HG03469 (cell line): ENCODE measurements around the gene ADGB.
A peak's percentile ranks its signal among the peaks of the same experiment; 100 is the strongest.

Experiments
- ATAC-seq: cut with Tn5 transposase; IDR thresholded peaks from one replicate; pipeline ENCODE4 v1.9.1; 2021; ENCODE audit warnings: mild to moderate bottlenecking, moderate library complexity, moderate number of reproducible peaks; ENCODE audit not compliant: unreplicated experiment

Gene ADGB

DNA sequence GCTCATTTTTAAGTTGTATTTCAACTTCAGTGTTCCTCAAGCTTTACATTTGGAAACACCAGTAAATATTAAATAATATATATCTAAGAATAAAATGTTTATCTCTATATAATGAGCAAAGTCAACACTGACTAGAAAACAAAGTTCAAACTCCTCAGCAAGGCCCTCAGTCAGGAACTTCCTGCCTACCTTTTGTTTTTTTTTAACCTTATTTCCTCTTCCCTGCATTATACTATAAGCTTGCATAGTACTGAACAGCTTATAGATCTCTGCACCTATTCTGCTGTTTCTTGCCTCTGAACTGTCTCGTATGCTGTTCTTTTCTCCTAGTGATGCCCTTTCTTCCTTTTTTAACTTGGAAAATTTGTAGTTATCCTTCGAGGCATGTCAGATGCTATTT, 29.6 kb downstream of the ADGB start:
- no peak for ATAC-seq

DNA sequence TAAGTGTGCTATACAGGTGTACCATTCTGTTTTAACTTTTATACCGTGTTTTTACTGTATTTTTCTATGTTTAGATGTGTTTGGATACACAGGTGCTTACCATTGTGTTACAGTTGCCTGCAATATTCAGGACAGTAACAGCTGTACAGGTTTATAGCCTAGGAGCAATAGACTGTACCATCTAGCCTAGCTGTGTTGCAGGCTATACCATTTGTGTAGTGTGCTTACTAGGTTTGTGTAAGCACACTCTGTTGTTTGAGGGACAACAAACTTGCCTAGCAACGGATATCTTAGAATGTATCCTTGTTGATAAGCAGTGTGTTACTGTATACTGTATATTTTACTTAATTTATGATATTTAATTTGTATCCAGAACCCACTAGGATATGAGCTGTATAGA, 35.2 kb downstream of the ADGB start:
- no peak for ATAC-seq

DNA sequence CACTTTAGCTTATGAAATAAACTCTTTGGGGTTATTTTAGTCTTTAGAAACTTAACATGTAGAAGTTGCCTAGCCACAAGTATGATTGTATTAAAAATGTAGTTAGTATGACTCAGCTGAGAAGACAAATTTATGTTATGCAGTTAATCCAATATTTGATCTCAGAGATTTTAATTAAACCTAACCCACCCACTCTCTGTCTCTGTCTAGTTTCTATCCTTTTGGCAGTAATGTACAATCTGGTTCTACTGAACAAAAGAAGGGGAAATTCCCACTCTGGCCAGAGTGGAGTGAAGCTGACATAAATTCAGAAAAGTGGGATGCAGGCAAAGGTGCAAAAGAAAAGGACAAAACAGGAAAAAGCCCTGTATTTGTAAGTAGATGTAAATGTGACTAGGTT, 36.4 kb downstream of the ADGB start:
- no peak for ATAC-seq

DNA sequence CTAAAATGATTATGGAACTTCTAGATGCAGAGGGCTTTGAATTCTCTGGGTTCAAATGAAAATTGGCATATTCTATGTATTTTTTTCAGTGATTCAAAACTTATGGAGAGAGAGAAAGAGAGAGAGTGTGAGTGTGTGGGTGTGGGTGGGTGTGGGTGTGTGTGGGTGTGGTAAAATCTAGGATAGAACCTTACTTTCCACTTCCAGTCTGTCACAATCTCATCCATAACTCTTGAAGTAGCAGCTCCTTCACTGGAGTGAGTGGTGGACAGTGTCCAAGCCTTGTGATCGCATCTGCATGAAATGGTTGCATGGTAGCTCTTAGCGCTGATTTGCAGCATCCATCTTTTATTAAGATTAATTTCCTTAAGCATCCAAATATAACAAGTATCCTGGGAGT, 37.7 kb downstream of the ADGB start:
- no peak for ATAC-seq

DNA sequence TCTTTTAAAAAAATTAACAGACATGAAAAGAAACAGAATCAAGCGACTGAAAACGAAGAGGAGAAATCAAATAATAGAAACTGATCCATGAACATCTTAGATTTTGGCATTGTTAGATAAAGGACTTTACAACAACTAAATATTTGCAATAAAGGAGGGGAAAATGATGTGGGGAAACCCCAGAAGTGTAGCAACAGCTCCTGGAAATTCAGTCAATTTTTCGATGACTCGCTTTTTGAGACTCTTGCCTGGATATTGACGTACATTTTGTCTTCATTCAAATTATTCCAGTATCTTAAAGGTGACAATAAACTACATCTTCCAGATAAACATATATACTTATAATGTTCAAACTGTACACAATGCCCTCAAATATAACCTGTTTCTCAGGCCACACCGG, 44.1 kb downstream of the ADGB start:
- no peak for ATAC-seq

DNA sequence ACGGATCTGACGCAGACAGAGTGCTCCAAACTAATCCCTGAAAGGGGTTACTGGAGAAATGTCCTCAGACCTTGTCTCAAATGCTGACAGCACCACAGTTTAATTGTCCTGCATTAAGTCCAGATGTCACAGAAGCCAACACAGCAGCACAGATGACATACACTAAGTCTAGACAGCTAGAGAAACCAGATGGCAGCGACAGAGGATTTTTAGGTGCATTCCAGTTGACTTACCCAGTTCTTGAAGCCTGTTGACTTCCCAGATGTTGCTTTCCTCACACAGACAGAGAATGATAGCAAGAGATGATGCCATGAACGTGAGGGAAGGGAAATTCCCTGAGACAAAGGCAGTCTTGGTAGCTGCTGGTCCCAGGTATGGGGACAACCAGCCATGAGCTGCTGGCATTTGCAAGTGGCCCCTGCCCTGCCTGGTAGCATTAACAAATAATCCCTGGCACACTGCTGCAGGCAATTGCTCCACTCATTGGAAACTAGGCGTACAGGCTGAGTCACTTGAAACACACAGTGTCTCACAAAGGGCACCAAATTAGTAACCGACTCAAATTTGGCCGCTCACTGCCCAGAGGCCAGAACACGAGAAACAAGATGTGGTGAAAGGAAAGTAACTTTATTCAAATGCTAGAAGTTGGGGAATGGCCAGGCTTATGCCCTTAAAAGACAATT, 52.2 kb downstream of the ADGB start:
- no peak for ATAC-seq

DNA sequence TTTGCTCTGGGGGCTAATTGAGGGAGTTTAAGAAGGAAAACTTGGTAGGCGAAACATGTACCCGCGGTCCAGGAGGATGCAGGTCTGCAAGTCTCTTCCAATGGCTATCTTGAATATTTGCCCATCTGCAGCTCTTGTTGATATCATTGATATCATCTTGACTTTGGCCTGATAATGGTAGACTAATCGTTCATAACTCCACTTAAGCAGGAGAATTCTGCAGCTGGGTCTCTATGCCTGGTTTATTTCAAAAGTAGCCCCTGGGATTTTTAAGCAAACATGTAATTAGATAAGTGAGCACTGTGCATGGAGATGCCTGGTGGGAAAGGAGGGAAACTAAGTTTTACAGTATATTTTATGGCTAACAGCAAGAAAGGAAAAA, 52.7 kb downstream of the ADGB start:
- no peak for ATAC-seq

DNA sequence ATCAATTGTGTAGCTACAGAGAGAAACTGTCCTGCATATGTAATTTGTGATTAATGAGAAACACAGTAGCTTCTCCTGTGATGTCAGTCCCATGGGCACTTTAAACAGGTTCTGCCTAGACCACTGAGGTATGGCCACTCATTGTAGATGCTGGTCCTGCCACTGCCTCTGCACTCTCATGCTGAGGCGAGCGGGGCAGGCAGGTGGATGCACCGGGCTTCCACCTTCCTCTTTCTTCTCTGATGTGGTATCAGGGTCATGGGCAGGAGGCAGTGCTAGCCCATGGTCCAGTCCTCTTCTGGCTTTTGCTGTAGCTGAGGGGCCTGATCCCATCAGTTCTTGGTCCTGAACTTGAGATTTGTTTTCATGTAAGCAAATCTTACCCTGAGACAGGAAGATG, 58.7 kb downstream of the ADGB start:
- ATAC-seq, result no peak

DNA sequence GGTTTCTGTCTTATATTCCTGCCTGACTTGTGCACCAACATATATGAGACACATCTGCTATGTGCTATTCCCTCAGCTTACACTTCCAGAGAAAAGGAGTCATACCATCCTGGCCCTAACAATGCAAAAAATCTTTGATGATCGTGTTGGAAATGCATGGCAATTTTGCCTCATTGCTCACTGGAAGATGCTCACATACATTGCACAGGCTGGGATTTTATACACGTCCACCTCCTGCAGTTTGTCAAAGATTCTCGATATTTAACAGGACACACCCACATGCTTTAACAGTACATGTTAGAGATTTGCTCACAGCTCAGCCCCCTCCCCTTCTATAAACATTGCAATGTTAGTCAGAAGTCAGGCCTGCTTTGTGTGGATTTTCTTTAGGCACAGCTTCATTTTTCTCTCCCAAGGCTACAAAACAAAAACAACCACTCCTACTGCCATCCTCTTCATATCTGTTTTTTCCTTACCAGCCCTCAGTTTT, 66.1 kb downstream of the ADGB start:
- no peak for ATAC-seq

DNA sequence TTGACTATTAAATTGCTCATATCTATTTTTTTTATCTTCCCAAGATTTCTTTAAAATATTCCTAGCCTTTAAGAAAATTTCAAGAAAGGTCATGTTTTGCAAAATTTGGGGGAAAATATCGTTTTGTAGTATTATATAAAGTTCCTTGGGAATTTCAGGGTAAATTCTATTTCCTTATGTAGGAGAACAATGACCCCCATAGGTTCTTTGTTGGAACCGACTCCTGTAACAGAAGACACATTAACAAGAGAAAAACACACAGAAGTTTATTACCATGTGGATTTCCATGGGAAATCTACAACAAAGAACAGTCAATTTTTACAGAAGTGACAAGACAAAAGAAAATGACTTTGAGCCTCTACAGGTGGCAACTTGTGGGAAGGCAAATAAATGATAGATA, 68.1 kb downstream of the ADGB start:
- ATAC-seq, result no peak

DNA sequence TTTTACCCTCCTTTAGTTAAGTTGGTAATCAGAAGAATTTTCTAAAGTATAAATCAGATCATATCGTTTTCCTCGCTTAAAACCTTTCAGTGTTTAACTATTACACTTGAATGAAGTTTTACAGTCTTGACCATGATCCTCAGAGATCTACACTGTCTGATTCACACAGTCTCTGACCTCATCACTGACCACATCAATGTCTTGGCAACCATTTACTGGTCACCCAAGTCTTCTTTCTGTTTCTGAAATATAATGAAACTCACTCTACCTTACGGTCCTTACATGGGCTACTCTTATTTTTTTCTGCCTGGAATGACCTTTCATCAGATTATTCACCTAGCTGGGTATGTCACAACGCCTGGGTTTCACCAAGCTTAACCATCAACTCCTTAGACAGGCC, 71.4 kb downstream of the ADGB start:
- ATAC-seq, result no peak

DNA sequence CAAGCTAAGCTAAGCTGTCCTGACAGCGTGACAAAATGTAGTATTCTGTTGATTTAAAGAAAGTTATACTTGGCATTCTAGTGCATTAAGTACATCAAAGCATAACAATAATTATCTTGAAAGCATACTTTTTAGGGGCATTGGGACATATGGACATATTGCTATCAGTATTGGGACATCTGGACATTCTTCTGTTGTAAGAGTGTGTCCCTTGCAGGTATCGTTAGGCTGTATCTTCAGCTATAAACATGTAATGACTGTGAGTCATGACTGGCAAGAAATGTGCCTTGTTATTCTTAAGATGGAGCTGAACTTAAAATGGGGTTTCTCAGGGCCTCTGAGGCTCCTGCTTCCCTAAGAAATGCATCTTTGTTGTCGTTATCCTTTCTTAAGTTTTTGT, 74.3 kb downstream of the ADGB start:
- ATAC-seq, result no peak

DNA sequence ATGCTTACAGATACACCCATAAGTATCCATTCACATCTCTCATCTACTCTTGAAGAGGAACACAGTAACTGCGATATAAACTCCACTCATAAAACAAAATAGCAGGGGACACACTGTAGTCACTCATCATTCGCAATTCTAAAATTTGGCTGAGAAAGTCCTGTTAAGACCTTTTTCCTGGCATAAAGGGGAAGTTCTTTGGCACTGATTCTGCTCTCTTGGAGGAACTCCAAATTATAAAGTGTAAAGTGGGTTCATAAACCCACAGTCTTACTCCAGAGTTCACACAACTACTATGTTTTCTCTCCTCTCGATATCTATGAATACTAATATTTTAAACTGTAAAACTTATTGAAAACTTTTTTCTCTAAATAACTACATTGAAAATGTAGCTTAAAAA, 80.6 kb downstream of the ADGB start:
- ATAC-seq, result no peak

DNA sequence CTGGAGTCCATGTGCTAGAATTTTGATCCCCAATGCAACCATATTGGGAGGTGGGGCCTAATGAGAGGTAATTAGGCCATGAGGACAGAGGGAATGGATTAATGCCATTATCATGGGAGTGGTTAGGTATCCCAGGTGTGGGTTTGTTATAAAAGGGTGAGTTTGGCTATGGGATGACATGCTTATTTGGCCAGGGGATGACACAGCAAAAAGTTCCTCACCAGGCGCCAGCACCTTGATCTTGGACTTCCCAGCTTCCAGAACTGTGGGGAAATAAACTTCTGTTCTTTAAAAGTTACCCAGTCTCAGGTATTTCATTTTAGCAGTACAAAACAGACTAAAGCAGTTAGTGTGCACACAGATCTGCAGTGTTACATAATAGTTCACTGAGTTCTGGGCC, 84.1 kb downstream of the ADGB start:
- ATAC-seq, result no peak

DNA sequence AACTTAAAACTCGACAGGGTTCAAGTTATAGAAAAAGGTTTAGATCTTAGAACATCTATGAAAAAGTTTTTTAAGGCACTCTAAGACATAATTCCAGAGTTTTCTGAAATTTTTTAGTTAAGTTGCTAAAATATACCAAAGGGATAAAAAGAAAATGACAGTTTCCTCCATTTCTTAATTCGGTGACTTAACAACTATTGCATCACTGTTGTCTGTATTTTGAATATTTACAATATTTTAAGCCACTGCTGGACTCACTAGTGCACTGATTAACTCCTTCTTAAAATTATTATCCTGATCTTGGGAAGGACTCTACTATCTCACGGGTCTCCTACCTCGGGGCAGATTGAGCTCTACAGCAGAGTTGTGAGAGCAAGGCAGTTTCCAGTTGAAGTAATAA, 91.0 kb downstream of the ADGB start:
- no peak for ATAC-seq

DNA sequence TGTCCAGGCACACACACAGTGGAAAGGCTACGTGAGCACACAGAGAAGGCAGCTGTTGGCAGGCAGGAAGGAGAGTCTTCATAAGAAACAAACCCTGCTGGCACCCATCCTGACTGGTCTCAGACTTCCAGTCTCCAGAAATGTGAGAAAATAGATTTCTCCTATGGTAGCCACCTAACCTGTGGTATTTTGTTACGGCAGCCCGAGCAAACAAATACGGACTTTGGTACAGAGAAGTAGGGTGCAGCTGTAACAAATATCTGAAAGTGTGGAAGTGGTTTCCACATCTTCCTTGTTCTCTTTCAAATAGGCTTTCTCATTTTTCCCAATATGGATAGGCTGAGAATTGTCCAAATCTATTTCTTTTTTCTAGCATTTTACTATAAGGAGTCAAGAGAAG, 94.6 kb downstream of the ADGB start:
- no peak for ATAC-seq

DNA sequence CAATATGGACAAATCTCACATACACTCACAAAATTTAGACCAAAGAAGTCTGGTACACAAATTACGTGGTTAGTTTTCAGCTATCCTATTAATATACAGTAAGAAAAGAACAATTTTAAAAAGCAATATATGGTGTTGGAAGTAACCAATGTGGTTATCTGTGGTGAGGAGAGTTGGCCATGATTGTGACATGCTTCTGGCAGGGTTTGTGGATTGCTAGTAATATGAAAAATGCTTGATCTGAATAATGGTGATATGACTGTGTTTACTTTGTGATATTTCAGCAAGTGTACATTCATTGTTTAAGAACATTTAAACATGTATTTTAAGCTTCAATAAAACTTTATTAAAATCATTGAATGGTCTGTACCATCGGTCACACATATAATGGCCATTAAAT, 99.1 kb downstream of the ADGB start:
- ATAC-seq, result no peak

DNA sequence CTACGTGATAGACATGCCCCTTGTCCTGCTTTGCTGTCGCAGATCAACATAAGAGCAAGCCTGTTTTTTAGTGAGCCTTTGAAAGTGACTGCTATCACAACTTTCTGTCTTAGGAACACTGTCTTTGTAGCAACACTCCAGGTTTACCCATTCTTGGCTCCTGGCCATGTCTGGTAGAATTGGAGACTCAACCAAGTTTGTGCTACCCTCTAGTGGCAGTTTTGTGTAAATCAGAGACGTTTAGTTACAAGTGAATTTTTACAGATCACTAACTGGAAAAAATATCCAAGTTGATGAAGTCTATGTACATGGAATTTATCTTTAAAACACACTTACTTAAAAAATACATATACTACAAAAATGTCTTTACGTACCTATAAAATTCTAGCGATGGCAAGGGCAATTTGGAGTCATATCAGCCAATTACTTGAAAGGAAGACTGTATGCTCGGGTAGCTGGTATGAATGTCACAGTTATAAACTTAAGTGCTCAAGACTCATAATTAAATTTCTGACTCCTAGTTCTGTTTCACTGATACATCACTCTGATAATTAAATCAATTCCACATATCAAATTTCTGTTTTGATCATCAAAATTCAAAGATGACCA, 101.4 kb downstream of the ADGB start:
- peak; percentile 61 for ATAC-seq

DNA sequence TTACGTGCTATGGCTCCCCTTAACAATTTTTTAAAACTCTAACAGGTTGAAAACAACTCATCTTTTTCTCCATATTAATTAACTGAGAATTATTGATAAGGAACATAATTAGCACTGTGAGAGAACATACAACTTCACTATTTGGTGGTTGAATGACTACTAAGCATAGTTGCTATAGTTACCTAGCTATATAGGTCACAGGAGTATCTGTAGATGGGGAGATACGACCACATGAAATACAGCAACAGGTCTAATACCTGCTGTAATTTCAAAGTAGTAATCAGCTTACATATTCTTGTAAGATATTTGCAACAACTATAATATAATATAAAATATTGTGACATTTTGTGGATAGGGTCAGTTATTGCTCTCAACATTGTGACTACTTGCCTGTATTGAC, 102.9 kb downstream of the ADGB start:
- ATAC-seq, result no peak

DNA sequence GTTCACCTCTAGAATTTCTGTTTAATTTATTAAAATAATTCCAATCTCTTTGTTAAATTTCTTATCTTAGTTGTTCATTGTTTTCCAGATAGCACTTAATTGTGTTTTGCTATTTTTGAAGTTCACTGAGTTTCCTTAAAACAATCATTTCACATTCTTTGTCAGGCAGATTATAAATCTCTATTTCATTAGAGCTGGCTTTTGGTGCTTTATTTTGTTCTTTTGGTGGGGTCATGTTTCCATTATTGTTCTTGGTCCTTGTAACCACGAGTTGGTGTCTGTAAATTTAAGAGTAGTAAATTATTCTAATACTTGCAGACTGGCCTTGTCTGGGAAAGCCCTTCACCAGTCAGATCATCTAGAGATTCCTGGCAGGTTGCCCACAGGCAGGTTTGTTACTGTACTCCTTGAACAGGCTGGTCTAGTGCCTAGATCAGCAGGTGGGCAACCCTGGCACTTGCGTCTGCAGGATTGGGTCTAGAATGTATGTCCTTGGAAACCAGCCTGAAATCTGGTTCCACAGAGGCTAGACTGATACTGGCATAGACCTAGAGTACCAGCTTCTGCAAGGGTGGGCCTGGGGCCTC, 110.4 kb downstream of the ADGB start:
- no peak for ATAC-seq

DNA sequence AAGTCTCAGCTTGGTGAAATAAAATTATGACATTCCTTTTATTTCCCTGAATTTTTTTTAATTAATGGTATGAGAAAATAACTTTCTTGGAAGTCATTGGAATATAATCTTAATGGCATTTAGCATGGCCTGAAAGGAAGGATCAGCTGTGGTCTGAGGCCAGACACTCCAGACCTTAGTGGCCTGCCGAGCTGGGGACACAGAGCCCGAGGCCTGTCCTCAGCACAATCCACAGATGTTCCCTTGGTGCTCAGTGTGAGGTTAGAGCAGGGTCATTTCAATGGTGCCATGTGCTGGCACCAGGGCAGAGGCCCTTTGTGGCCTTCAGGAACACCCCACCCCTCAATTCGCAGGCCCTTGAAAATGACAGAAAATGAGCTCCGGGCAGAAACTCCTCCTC, 120.6 kb downstream of the ADGB start:
- ATAC-seq, result no peak

DNA sequence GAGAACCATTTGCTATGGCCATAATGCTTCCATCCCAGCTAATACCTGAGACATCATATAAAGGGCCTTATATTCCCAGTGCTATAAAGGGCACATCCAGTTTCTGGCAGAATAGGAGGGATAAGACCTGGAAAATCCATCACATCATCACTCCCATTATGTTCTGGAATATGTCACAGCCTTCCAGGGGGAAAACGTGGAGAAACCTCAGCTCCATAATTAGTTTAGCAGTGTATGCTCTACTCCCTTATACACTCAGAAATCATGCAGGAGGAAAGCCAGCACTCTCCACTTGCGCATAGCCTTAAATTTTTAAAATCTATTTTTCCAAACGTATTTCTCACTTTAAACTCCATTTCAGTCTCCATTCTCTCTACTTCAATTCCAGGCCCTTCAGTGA, 140.9 kb downstream of the ADGB start:
- ATAC-seq, result no peak

DNA sequence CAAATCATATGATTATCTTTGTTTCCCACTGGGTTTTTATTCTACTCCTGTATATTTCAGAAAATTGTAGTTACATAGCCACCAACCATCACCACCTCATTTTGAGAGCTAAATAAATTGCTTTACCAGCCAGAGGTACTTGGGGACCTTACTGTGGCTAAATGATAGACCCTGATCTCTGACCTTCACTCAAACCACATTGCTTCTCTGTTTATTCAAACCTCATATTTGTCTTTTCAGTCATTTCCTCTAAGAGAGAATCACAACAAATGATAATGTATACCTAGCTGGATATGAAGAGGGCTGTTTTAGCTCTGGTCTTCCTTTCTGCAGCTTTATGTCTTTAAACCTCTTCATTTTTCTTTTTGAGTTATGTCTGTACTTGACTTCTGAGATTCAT, 142.8 kb downstream of the ADGB start:
- ATAC-seq, result no peak
